K562 (cell line): ENCODE data around the gene PTGES3. TPM values are rescaled to one million over a fixed set of nuclear protein-coding genes. Genes with fewer than 3 reads are reported as not detected.

Experiments used
- ATAC-seq: fragments of 200-7000 bp; cut with Tn5 transposase; 3 replicates; pipeline ENCODE4 v1.9.1; 2020; ENCODE audit warnings: moderate library complexity
- BruUV-seq: library from RNA; stranded (reverse); fragments of 400-500 nt; replicated peaks from 2 replicates; lab custom pipeline; 2021; lab: Mats Ljungman, UMichigan
- CTCF ChIA-PET: fragments of 300-600 bp; formaldehyde crosslinking; extraction: SDS; loops from one replicate; lab custom pipeline; 2021; ENCODE audit warnings: low intra/inter-chr PET ratio; lab: Yijun Ruan, JAX
- POLR2A ChIA-PET: fragments of 300-600, 350-650 bp; sonication (Branson Sonifier 250); formaldehyde crosslinking; extraction: SDS; loops from one replicate; lab custom pipeline; 2021; ENCODE audit warnings: antibody characterized with exemption, inconsistent platforms; lab: Yijun Ruan, JAX
- DNase-seq, 4 experiments: peaks; one replicate each; pipeline versions ENCODE4 v3.0.0 to v3.0.0-alpha.2; 2011 to 2018; ENCODE audit warnings: low spot score in 3 of 4, mixed read lengths in 3 of 4; ENCODE audit errors: extremely low read depth in 1 of 4
- FAIRE-seq: peaks from 2 replicates; lab custom pipeline; 2011; peaks lifted over from hg19 to GRCh38; lab: Jason Lieb, UNC
- H2AFZ ChIP-seq: 2 replicates; pipeline ENCODE4 v1.6.0; 2011; ENCODE audit warnings: low read depth, low read length, control low read depth, inconsistent platforms
- H3K27ac ChIP-seq: fragments of 200-600 bp; 3 replicates; pipeline ENCODE4 v1.8.0; 2011; ENCODE audit warnings: low read depth, mild to moderate bottlenecking, control low read depth, inconsistent platforms, low read length, moderate library complexity, mixed read lengths; ENCODE audit errors: extremely low read depth
- H3K27me3 ChIP-seq, 2 experiments: fragments of 300-600 bp in 1 of 2; 2 replicates in 1 of 2; 3 replicates in 1 of 2; pipeline versions ENCODE4 v1.6.0 to v1.8.0; 2011; ENCODE audit warnings: inconsistent platforms in 2 of 2, low read length in 2 of 2, mild to moderate bottlenecking in 1 of 2, mixed read lengths in 1 of 2, moderate library complexity in 1 of 2; ENCODE audit not compliant: control insufficient read depth in 2 of 2, insufficient read depth in 2 of 2
- H3K36me3 ChIP-seq: fragments of 300-600 bp; 3 replicates; pipeline ENCODE4 v1.8.0; 2011; ENCODE audit warnings: mild to moderate bottlenecking, low read length, inconsistent platforms; ENCODE audit not compliant: control insufficient read depth, insufficient read depth
- H3K4me1 ChIP-seq, 2 experiments: fragments of 200-600 bp in 1 of 2; replicated peaks in 1 of 2; 2 replicates in 1 of 2; 3 replicates in 1 of 2; pipeline versions ENCODE4 v1.5.1 to v1.8.0; 2011; ENCODE audit warnings: inconsistent platforms in 2 of 2, low read length in 2 of 2, mild to moderate bottlenecking in 1 of 2, mixed read lengths in 1 of 2, moderate library complexity in 1 of 2; ENCODE audit not compliant: control insufficient read depth in 2 of 2, insufficient read depth in 2 of 2
- H3K4me2 ChIP-seq: 2 replicates; pipeline ENCODE4 v1.6.1; 2011; ENCODE audit warnings: low read length, control low read depth, inconsistent platforms, mixed read lengths; ENCODE audit not compliant: insufficient read depth
- H3K4me3 ChIP-seq: fragments of 200-600 bp; sonication (generic), shearing (Covaris generic); 2 replicates; pipeline ENCODE4 v1.5.1; 2016; ENCODE audit warnings: control low read depth, inconsistent platforms
- H3K79me2 ChIP-seq: fragments of 200-600 bp; 3 replicates; pipeline ENCODE4 v1.8.0; 2011; ENCODE audit warnings: low read length, inconsistent platforms; ENCODE audit not compliant: control insufficient read depth, insufficient read depth
- H3K9ac ChIP-seq, 2 experiments: 2 replicates each; pipeline versions ENCODE4 v1.6.0 to v1.6.1; 2011; ENCODE audit warnings: low read depth in 2 of 2, low read length in 2 of 2, control low read depth in 1 of 2, inconsistent platforms in 1 of 2, mild to moderate bottlenecking in 1 of 2, mixed read lengths in 1 of 2; ENCODE audit not compliant: insufficient read depth in 1 of 2
- H3K9me1 ChIP-seq: one replicate; pipeline ENCODE4 v1.6.0; 2011; ENCODE audit warnings: inconsistent platforms, mild to moderate bottlenecking, low read length, moderate library complexity; ENCODE audit not compliant: control insufficient read depth, insufficient read depth
- H3K9me3 ChIP-seq: replicated peaks from 2 replicates; pipeline ENCODE4 v1.5.1; 2011; ENCODE audit warnings: low read depth, low read length, inconsistent platforms; ENCODE audit not compliant: control insufficient read depth, insufficient read depth
- H4K20me1 ChIP-seq: replicated peaks from 2 replicates; pipeline ENCODE4 v1.6.1; 2011; ENCODE audit warnings: low read length, inconsistent platforms, mixed read lengths; ENCODE audit not compliant: control insufficient read depth, insufficient read depth
- BRD4 ChIP-seq: fragments of 200-600 bp; sonication (generic); IDR thresholded peaks from 2 replicates; pipeline ENCODE4 v1.6.1; 2017; ENCODE audit warnings: inconsistent platforms
- CEBPB ChIP-seq: fragments of 450-650 bp; IDR thresholded peaks from 2 replicates; pipeline ENCODE4 v1.6.1; 2016; ENCODE audit warnings: missing genetic modification characterization, missing compliant biosample characterization
- CEBPZ ChIP-seq: fragments of 150-350 bp; IDR thresholded peaks from 2 replicates; pipeline ENCODE4 v1.6.1; 2014; ENCODE audit warnings: low read depth, mild to moderate bottlenecking, low read length, borderline replicate concordance
- ERF ChIP-seq: fragments of 450-650 bp; formaldehyde crosslinking; IDR thresholded peaks from 2 replicates; pipeline ENCODE4 v1.4.0; 2020; ENCODE audit warnings: mild to moderate bottlenecking, mixed read lengths
- GATA2 ChIP-seq: sonication (generic); formaldehyde crosslinking; IDR thresholded peaks from 2 replicates; pipeline ENCODE4 v1.4.0; 2020; ENCODE audit warnings: mild to moderate bottlenecking, missing genetic modification reagents
- HNRNPK ChIP-seq: fragments of 200-400 bp; formaldehyde crosslinking; IDR thresholded peaks from one replicate; pipeline ENCODE4 v1.6.1; 2018; ENCODE audit warnings: mild to moderate bottlenecking, low read depth, low read length; ENCODE audit not compliant: poor library complexity, severe bottlenecking
- MBD2 ChIP-seq: sonication (generic); IDR thresholded peaks from 2 replicates; pipeline ENCODE4 v1.6.1; 2016; ENCODE audit warnings: low read depth, borderline replicate concordance
- NCOA4 ChIP-seq: fragments of 450-650 bp; IDR thresholded peaks from 2 replicates; pipeline ENCODE4 v1.6.1; 2018; ENCODE audit warnings: mild to moderate bottlenecking; ENCODE audit not compliant: partially characterized antibody
- PHF21A ChIP-seq: fragments of 450-650 bp; IDR thresholded peaks from 2 replicates; pipeline ENCODE4 v1.6.1; 2017; ENCODE audit warnings: low read depth, borderline replicate concordance
- POLR2A ChIP-seq: fragments of 450-650 bp; conservative IDR thresholded peaks from 2 replicates; pipeline ENCODE4 v1.6.1; 2016
- SNRNP70 ChIP-seq: fragments of 200-400 bp; formaldehyde crosslinking; optimal IDR thresholded peaks from 2 replicates; pipeline ENCODE3; 2017; ENCODE audit warnings: low read depth, low read length
- SPI1 ChIP-seq: IDR thresholded peaks from 2 replicates; pipeline ENCODE4 v1.6.1; 2011; ENCODE audit warnings: low read depth, low read length, control low read depth, borderline replicate concordance
- SREBF1 ChIP-seq: fragments of 150-350 bp; IDR thresholded peaks from 2 replicates; pipeline ENCODE4 v1.6.1; 2014; ENCODE audit warnings: antibody characterized with exemption, low read depth, low read length, borderline replicate concordance
- ZFX ChIP-seq: sonication (generic); formaldehyde crosslinking; IDR thresholded peaks from 2 replicates; pipeline ENCODE4 v1.8.0; 2022; ENCODE audit warnings: mild to moderate bottlenecking, missing genetic modification reagents, moderate library complexity
- ZNF224 ChIP-seq: sonication (generic); formaldehyde crosslinking; IDR thresholded peaks from 2 replicates; pipeline ENCODE4 v1.8.0; 2022; ENCODE audit warnings: mild to moderate bottlenecking, missing genetic modification reagents
- ZNF24 ChIP-seq: fragments of 450-650 bp; IDR thresholded peaks from 2 replicates; pipeline ENCODE4 v1.6.1; 2016
- WGBS: fragments of 100-300 bp; shearing (Covaris generic); methylation state at CpG from one replicate; pipeline ENCODE4 v1.1.6; 2016; ENCODE audit warnings: low coverage, mixed read lengths; ENCODE audit not compliant: insufficient coverage; ENCODE audit errors: missing lambda C conversion rate; 5-methylcytosine and 5-hydroxymethylcytosine counted together
- in situ Hi-C: fragments of 300-500 bp; cut with MboI; formaldehyde crosslinking; loops from 4 replicates; pipeline ENCODE4 v1.15.0; 2018; ENCODE audit warnings: inconsistent platforms, mixed read lengths
- intact Hi-C: fragments of 100-400 bp; cut with micrococcal nuclease; formaldehyde crosslinking; loops from 2 replicates; pipeline ENCODE4 v1.14.2; 2022
- polyA plus RNA-seq, 8 experiments: library from polyadenylated mRNA; depleted of rRNA in 4 of 8; stranded (reverse) in 5 of 8; unstranded in 3 of 8; fragments of >200 nt; fragmentation: Nextera tagmentation in 2 of 8; fragmentation: Illumina TruSeq in 1 of 8; extraction: Ambion mirVana in 2 of 8; extraction: Trizol in 1 of 8; gene quantifications; 2 replicates each; pipeline versions ENCODE4 v1.2.1 to v1.2.3, GENCODE V29; 2011 to 2014; ENCODE audit warnings: inconsistent platforms in 1 of 8, missing spikeins in 1 of 8
- total RNA-seq, 7 experiments: library from RNA; depleted of rRNA in 6 of 7; stranded (reverse); fragments of >200 nt in 6 of 7; fragmentation: Illumina TruSeq in 2 of 7; extraction: Trizol in 2 of 7; gene quantifications; 2 replicates each; pipeline versions ENCODE4 v1.2.1 to v1.2.3, GENCODE V29; 2011 to 2021; ENCODE audit warnings: low replicate concordance in 1 of 7
- TF ChIP-seq, protein P1 (sequence below): IDR thresholded peaks from 2 replicates; pipeline ENCODE4 v1.6.1; 2014; ENCODE audit warnings: antibody characterized with exemption

The PTGES3 gene
- total and polyA plus RNA-seq, 9 of the 15 experiments (the other 6 are each of a cell fraction or from before 2014, with no cell fraction given): 163 to 501 (median 213) TPM

DNA sequence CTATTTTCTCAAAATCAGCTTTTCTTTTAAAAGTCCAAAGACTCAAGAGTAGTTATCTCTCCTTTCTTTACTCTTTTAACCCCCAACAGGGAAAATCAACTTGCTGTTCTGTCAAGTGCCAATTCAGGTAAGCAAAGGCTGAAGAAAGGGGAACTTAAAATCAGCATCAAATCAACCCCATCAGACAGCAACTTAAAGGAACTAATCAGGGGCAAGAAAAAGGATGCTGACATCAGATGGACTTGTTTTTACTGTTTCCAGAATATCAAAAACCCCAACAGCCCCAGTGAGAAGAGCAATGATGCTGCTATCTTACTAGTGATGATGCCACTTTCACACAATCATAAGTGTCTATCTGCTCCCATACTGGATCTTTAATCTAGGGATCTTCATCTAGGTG is 61.4 kb downstream of the PTGES3 start (continued):
- TF ChIP-seq CEBPZ (no peak), SPI1 (no peak)
- TF ChIP-seq, all 486 proteins: peak for 0

- CTCF ChIA-PET: interaction anchor here (0.8 kb wide), 1 partner anchor 12 kb away, joined by 3 read pairs; no protein-coding TSS in a partner anchor
- no peak overlapping the region for H3K4me2 ChIP-seq
- H3K4me1 ChIP-seq: peaks cover 0 to 15% of the 10 kb centered on the region in 2 experiments; a peak in 3 of 5 replicates
- ATAC-seq (no peak), DNase-seq (no peak), FAIRE-seq (no peak)
- TF ChIP-seq POLR2A (no peak), PHF21A (no peak), CEBPB (tag) (no peak), GATA2 (CRISPR knock-in tag) (no peak), SNRNP70 (no peak), ZNF224 (no peak), ZFX (no peak), ZNF24 (no peak), HNRNPK (no peak), SREBF1 (no peak), NCOA4 (no peak), ERF (CRISPR knock-in tag) (no peak), BRD4 (no peak), MBD2 (no peak)
- TF ChIP-seq, protein P1, sequence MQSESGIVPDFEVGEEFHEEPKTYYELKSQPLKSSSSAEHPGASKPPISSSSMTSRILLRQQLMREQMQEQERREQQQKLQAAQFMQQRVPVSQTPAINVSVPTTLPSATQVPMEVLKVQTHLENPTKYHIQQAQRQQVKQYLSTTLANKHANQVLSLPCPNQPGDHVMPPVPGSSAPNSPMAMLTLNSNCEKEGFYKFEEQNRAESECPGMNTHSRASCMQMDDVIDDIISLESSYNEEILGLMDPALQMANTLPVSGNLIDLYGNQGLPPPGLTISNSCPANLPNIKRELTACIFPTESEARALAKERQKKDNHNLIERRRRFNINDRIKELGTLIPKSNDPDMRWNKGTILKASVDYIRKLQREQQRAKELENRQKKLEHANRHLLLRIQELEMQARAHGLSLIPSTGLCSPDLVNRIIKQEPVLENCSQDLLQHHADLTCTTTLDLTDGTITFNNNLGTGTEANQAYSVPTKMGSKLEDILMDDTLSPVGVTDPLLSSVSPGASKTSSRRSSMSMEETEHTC: no peak
- H3K27me3 ChIP-seq: no peaks in the 10 kb centered on the region
- H3K9ac ChIP-seq: no peak overlapping the region
- H2AFZ ChIP-seq: no peak overlapping the region
- no peaks in the 10 kb centered on the region for H3K9me3 ChIP-seq
- 100% methylated on average over 1 of the region's 1 CpG for WGBS
- H3K79me2 ChIP-seq: peaks cover 93% of the 10 kb centered on the region
- no peak overlapping the region for H3K4me3 ChIP-seq
- in situ Hi-C loops: no loop called here
- no peaks in the 10 kb centered on the region; the same call in none of the 2 replicates for H4K20me1 ChIP-seq
- peaks cover 5% of the 10 kb centered on the region for H3K9me1 ChIP-seq
- H3K36me3 ChIP-seq: peaks cover 76% of the 10 kb centered on the region
- POLR2A ChIA-PET: interaction anchor here (0.6 to 1.8 kb wide), 5 partner anchors 12 to 23 kb away, joined by 3 to 9 read pairs (median 4); partner anchors contain the start of gene ATP5F1B
- intact Hi-C loops: no loop called here
- no peak overlapping the region for H3K27ac ChIP-seq
- BruUV-seq: no TSS peak
Measured at GRCh38 chr12:56622535-56622934, 65.5 kb downstream of the PTGES3 start.
